ENCODE results near the gene CHI3L1.

GRCh38 chr1:203177036-203177405, 9.5 kb downstream of the CHI3L1 start:
- TF ChIP-seq, protein P1, sequence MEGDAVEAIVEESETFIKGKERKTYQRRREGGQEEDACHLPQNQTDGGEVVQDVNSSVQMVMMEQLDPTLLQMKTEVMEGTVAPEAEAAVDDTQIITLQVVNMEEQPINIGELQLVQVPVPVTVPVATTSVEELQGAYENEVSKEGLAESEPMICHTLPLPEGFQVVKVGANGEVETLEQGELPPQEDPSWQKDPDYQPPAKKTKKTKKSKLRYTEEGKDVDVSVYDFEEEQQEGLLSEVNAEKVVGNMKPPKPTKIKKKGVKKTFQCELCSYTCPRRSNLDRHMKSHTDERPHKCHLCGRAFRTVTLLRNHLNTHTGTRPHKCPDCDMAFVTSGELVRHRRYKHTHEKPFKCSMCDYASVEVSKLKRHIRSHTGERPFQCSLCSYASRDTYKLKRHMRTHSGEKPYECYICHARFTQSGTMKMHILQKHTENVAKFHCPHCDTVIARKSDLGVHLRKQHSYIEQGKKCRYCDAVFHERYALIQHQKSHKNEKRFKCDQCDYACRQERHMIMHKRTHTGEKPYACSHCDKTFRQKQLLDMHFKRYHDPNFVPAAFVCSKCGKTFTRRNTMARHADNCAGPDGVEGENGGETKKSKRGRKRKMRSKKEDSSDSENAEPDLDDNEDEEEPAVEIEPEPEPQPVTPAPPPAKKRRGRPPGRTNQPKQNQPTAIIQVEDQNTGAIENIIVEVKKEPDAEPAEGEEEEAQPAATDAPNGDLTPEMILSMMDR (IDR thresholded peaks at IDR 0.05) = no peak
- no peak for TF ChIP-seq EZH2 (IDR thresholded peaks at IDR 0.05; ENCODE audit: borderline replicate concordance, insufficient read depth, low read depth, low read length, poor library complexity, severe bottlenecking)

All from B cell (primary cell).